Mesendoderm (in vitro differentiated cells): ENCODE results near the gene GBA2.
A peak's percentile ranks its signal among the peaks of the same experiment; 100 is the strongest.

Experiments used
- DNase-seq: peaks from one replicate; pipeline ENCODE4 v3.0.0; 2013
- H2AK5ac ChIP-seq: 2 replicates; pipeline ENCODE4 v1.6.1; 2013; ENCODE audit warnings: low read length, inconsistent platforms
- H2BK120ac ChIP-seq: 2 replicates; pipeline ENCODE4 v1.6.1; 2013; ENCODE audit warnings: low read depth, mild to moderate bottlenecking, low read length, moderate library complexity, mixed read lengths
- H2BK15ac ChIP-seq: replicated peaks from 2 replicates; pipeline ENCODE4 v1.6.1; 2013; ENCODE audit warnings: low read depth, mild to moderate bottlenecking, moderate library complexity
- H2BK5ac ChIP-seq: 2 replicates; pipeline ENCODE4 v1.6.1; 2013; ENCODE audit warnings: low read length, inconsistent platforms
- H3K18ac ChIP-seq: 2 replicates; pipeline ENCODE4 v1.6.1; 2013; ENCODE audit warnings: mild to moderate bottlenecking, low read length, mixed read lengths
- H3K23ac ChIP-seq: one replicate; pipeline ENCODE4 v1.6.1; 2013; ENCODE audit warnings: low read length
- H3K27ac ChIP-seq: 2 replicates; pipeline ENCODE4 v1.5.1; 2013; ENCODE audit warnings: low read depth, mild to moderate bottlenecking, inconsistent platforms, low read length, moderate library complexity
- H3K27me3 ChIP-seq: 2 replicates; pipeline ENCODE4 v1.6.1; 2013; ENCODE audit warnings: low read length, control low read depth, mild to moderate bottlenecking, inconsistent platforms; ENCODE audit not compliant: insufficient read depth, poor library complexity
- H3K36me3 ChIP-seq: 2 replicates; pipeline ENCODE4 v1.6.1; 2013; ENCODE audit warnings: low read length, inconsistent platforms; ENCODE audit not compliant: control insufficient read depth, insufficient read depth
- H3K4ac ChIP-seq: one replicate; pipeline ENCODE4 v1.6.1; 2013; ENCODE audit warnings: low read depth, mild to moderate bottlenecking, low read length, moderate library complexity
- H3K4me1 ChIP-seq: 2 replicates; pipeline ENCODE4 v1.6.1; 2013; ENCODE audit warnings: low read depth, low read length, inconsistent platforms; ENCODE audit not compliant: control insufficient read depth
- H3K4me2 ChIP-seq: 2 replicates; pipeline ENCODE4 v1.6.1; 2013; ENCODE audit warnings: low read length
- H3K4me3 ChIP-seq: 2 replicates; pipeline ENCODE4 v1.5.1; 2013; ENCODE audit warnings: mild to moderate bottlenecking, low read length
- H3K56ac ChIP-seq: one replicate; pipeline ENCODE4 v1.6.1; 2013; ENCODE audit warnings: low read length
- H3K79me1 ChIP-seq: 2 replicates; pipeline ENCODE4 v1.6.1; 2013; ENCODE audit warnings: low read length, inconsistent platforms
- H3K79me2 ChIP-seq: 2 replicates; pipeline ENCODE4 v1.6.1; 2013; ENCODE audit warnings: mild to moderate bottlenecking, low read length; ENCODE audit not compliant: control insufficient read depth, insufficient read depth
- H3K9ac ChIP-seq: 2 replicates; pipeline ENCODE4 v1.6.1; 2013; ENCODE audit warnings: low read length, inconsistent platforms
- H4K5ac ChIP-seq: one replicate; pipeline ENCODE4 v1.6.1; 2013; ENCODE audit warnings: low read length
- H4K8ac ChIP-seq: one replicate; pipeline ENCODE4 v1.6.1; 2013; ENCODE audit warnings: low read depth, mild to moderate bottlenecking, control low read depth, low read length, moderate library complexity
- WGBS: extraction: QIAGEN DNeasy Blood & Tissue Kit; methylation state at CpG from one replicate; pipeline ENCODE4 v1.1.7; 2013; ENCODE audit warnings: low lambda C conversion rate, missing lambda C conversion rate; ENCODE audit not compliant: insufficient coverage; ENCODE audit errors: extremely low coverage; 5-methylcytosine and 5-hydroxymethylcytosine counted together

GBA2 gene

DNA sequence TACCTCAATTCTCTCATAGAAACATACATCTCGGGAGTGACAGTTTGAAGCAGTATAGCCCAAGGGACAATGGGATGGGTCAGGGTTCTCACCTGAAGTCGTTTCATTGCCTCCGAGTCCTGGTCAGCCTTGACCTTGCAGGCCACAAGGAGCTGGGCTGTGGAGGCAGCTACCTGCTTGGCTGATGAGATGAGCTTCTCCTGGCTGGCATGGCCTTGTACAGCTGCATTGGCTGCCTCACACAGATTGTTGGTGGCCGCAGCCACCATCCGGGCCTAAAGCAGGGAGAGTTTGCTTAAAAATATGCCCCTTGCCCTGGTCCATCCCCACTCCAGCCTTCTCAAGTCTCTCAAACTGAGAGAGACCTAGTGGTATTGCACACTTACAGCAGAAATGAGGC lies 50.8 kb downstream of the GBA2 start:
- H3K27ac ChIP-seq, result no peak overlapping the region
- H3K4me2 ChIP-seq, result no peak overlapping the region
- no peak overlapping the region for H3K9ac ChIP-seq
- H3K36me3 ChIP-seq, result peaks cover 36% of the 10 kb centered on the region
- H2BK15ac ChIP-seq, result no peak overlapping the region
- no peak overlapping the region for H3K56ac ChIP-seq
- no CpG with 5 or more reads among the region's 5 CpGs for WGBS
- no peak overlapping the region for H3K18ac ChIP-seq
- no peaks in the 10 kb centered on the region for H3K79me2 ChIP-seq
- H2AK5ac ChIP-seq, result no peak overlapping the region
- no peaks in the 10 kb centered on the region for H3K79me1 ChIP-seq
- no peak overlapping the region for H3K4me3 ChIP-seq
- no peaks in the 10 kb centered on the region for H3K4me1 ChIP-seq
- no peak overlapping the region for H3K4ac ChIP-seq
- no peaks in the 10 kb centered on the region for H3K27me3 ChIP-seq
- H2BK5ac ChIP-seq, result no peak overlapping the region
- no peak overlapping the region for H2BK120ac ChIP-seq
- no peak overlapping the region for H4K8ac ChIP-seq
- H4K5ac ChIP-seq, result no peak overlapping the region
- no peak overlapping the region for H3K23ac ChIP-seq
- no peak for DNase-seq

DNA sequence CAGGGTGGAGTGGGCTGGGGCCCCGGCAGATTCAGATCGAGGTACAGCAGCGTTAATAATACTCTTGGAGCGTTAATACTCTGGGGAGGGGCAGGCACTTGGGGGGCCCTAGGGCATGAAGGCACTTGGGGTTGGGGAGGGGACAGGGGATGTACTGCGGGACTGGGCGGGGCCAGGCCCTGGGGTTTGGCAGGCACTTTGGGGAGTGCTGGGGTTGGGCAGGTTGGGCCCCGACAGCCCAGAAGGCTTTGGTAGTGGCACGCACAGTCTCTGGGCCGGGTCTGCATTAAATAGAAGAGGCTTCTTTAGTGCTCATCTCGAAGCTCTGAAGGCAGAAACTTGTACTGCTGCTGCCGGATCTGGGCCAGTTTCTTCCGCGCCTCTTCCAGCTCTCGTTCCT lies 51.5 kb downstream of the GBA2 start:
- H3K79me2 ChIP-seq, result no peaks in the 10 kb centered on the region
- H3K4me3 ChIP-seq, result no peak overlapping the region
- no peak overlapping the region for H2BK120ac ChIP-seq
- no peak overlapping the region for H3K18ac ChIP-seq
- no peak for DNase-seq
- no peak overlapping the region for H3K4ac ChIP-seq
- no peak overlapping the region for H3K4me2 ChIP-seq
- no peak overlapping the region for H4K8ac ChIP-seq
- H3K4me1 ChIP-seq, result no peaks in the 10 kb centered on the region
- H3K23ac ChIP-seq, result no peak overlapping the region
- peaks cover 31% of the 10 kb centered on the region for H3K36me3 ChIP-seq
- H2BK15ac ChIP-seq, result no peak overlapping the region
- H2BK5ac ChIP-seq, result no peak overlapping the region
- no peaks in the 10 kb centered on the region for H3K27me3 ChIP-seq
- WGBS, result no CpG with 5 or more reads among the region's 14 CpGs
- no peak overlapping the region for H2AK5ac ChIP-seq
- no peak overlapping the region for H3K9ac ChIP-seq
- H3K79me1 ChIP-seq, result no peaks in the 10 kb centered on the region
- H3K27ac ChIP-seq, result no peak overlapping the region
- H3K56ac ChIP-seq, result no peak overlapping the region
- H4K5ac ChIP-seq, result no peak overlapping the region

DNA sequence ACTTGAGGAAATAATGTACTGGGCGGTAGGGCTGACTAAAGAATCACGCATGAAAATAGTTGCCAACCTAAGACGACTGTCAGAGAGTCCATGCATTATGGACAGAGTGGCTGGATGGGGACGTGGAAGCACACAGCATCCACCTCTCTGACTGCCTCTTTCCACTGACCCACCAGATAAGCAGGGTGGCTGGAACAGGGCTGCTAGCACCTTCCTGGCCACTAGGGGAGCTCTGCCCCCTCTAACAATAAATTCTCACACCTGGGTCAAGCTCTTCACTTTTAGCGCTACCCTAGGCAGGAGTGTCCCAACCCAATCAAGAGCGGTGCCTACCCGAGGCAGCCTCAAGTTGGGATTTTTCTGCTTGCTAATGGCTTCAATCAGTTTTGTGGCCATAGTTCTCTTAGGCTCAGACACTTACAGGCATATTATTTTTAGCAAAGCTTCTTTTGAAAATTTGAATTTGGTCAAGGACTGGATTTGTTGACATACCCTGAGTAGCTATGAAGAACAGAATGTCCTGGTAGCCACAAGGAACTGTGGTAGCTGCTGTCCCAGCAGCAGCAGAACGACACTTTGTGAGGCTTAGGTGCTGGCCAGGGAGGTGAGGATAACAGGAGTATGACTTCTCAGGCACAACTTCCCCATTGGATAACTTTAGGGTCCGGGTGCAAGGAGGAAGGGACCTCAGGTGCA lies 52.4 kb downstream of the GBA2 start:
- DNase-seq, result peak; percentile 72
- WGBS, result no CpG with 5 or more reads among the region's 9 CpGs
- H3K79me2 ChIP-seq, result no peaks in the 10 kb centered on the region
- H3K36me3 ChIP-seq, result peaks cover 27% of the 10 kb centered on the region
- no peak overlapping the region for H3K4ac ChIP-seq
- H3K56ac ChIP-seq, result no peak overlapping the region
- no peak overlapping the region for H2AK5ac ChIP-seq
- H3K27me3 ChIP-seq, result no peaks in the 10 kb centered on the region
- H3K79me1 ChIP-seq, result no peaks in the 10 kb centered on the region
- no peak overlapping the region for H3K27ac ChIP-seq
- no peak overlapping the region for H2BK5ac ChIP-seq
- no peak overlapping the region for H2BK120ac ChIP-seq
- no peak overlapping the region for H3K23ac ChIP-seq
- H3K9ac ChIP-seq, result no peak overlapping the region
- H3K4me1 ChIP-seq, result no peaks in the 10 kb centered on the region
- no peak overlapping the region for H3K4me2 ChIP-seq
- H4K8ac ChIP-seq, result no peak overlapping the region
- H3K18ac ChIP-seq, result no peak overlapping the region
- no peak overlapping the region for H4K5ac ChIP-seq
- H3K4me3 ChIP-seq, result no peak overlapping the region
- no peak overlapping the region for H2BK15ac ChIP-seq

DNA sequence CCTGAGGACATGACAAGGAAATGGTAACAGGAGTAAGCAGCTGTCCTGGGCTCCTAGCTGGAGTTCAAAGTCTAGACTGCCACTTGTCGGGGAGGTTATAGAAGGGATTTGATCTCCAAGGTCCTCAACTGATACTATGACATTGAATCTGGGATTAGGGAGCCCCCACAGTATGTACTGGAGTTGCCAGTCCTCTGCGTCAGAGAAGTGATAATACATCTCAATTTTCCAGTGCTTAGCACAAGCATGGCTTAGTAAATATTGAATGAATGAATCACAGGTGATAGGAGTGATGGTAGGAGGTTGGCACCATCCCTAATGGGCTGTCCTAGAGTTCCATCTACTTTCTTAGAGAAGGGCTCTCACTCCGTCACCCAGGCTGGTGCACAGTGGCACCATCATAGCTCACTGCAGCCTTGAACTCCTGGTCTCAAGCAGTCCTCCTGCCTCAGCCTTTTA lies 53.1 kb downstream of the GBA2 start:
- Histone ChIP-seq H3K36me3 (peaks cover 24% of the 10 kb centered on the region), H3K79me2 (no peaks in the 10 kb centered on the region), H3K79me1 (no peaks in the 10 kb centered on the region)

DNA sequence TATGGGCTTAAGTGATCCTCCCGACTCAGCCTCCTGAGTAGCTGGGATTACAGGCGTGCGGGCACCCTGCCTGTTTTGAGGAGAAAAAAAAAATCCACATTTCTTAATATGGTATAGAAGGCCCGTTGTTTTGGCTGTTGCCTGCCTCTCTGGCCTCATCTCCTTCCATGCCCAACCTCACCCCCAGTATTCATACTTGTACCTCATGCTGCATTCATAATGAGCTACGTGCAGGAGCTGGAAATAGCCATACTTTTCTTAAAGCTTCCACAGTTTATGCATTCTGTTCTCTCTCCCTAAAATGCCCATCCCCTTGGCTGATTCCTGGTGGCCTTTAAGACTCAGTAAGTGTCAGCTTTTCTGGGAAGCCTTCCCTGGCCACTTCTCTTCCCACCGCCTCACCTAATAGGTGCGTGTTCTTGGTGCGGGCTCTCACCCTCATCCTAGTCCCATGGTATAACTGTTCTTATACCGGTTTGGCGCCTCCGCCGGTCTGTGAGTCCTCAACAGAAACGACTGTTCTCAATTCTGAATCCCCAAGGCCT lies 57.2 kb downstream of the GBA2 start:
- no peak overlapping the region for H3K4me2 ChIP-seq
- H3K18ac ChIP-seq, result no peak overlapping the region
- H3K9ac ChIP-seq, result no peak overlapping the region
- H4K5ac ChIP-seq, result no peak overlapping the region
- no peak overlapping the region for H4K8ac ChIP-seq
- DNase-seq, result peak; percentile 55
- H3K4me3 ChIP-seq, result no peak overlapping the region
- H3K4ac ChIP-seq, result no peak overlapping the region
- H2BK120ac ChIP-seq, result no peak overlapping the region
- peaks cover 22% of the 10 kb centered on the region for H3K79me1 ChIP-seq
- no peak overlapping the region for H2AK5ac ChIP-seq
- no peak overlapping the region for H2BK5ac ChIP-seq
- H3K27me3 ChIP-seq, result no peaks in the 10 kb centered on the region
- WGBS, result no CpG with 5 or more reads among the region's 13 CpGs
- H3K79me2 ChIP-seq, result peaks cover 23% of the 10 kb centered on the region
- no peak overlapping the region for H3K27ac ChIP-seq
- peaks cover 3% of the 10 kb centered on the region for H3K36me3 ChIP-seq
- peak overlapping the region; percentile 93 for H3K56ac ChIP-seq
- H2BK15ac ChIP-seq, result no peak overlapping the region
- peaks cover 10% of the 10 kb centered on the region for H3K4me1 ChIP-seq
- H3K23ac ChIP-seq, result no peak overlapping the region

More for the DNA sequence above, 53.1 kb downstream of the GBA2 start:
- Histone ChIP-seq H2BK5ac (no peak overlapping the region), H3K4me3 (no peak overlapping the region), H3K4ac (no peak overlapping the region), H3K27ac (no peak overlapping the region), H3K27me3 (no peaks in the 10 kb centered on the region), H3K23ac (no peak overlapping the region), H2BK15ac (no peak overlapping the region), H2BK120ac (no peak overlapping the region), H3K4me1 (no peaks in the 10 kb centered on the region), H2AK5ac (no peak overlapping the region), H3K18ac (no peak overlapping the region), H3K56ac (no peak overlapping the region), H4K8ac (no peak overlapping the region), H3K9ac (no peak overlapping the region), H3K4me2 (no peak overlapping the region), H4K5ac (no peak overlapping the region)
- WGBS, result no CpG with 5 or more reads among the region's 3 CpGs
- no peak for DNase-seq

DNA sequence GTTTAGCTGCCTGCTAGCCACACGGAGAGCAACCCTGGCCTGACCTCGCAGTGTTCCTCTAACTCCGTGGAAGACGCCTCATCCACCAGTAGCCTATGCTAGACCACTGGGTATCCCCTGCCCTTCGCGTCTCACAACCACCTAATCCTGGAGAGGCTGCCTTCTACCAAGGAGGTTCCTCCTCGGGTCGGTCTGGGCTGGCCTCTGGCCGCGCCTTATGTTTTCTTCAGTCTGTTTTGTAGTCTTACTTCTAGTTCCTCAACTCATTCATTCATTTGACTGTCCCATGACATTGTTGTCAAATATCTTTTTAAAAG lies 57.7 kb downstream of the GBA2 start:
- peak overlapping the region; percentile 85 for H3K9ac ChIP-seq
- peak overlapping the region; percentile 95 for H3K27ac ChIP-seq
- peak overlapping the region; percentile 41 for H3K4me3 ChIP-seq
- H4K8ac ChIP-seq, result no peak overlapping the region
- H3K79me1 ChIP-seq, result peaks cover 26% of the 10 kb centered on the region
- H3K4me2 ChIP-seq, result peak overlapping the region; percentile 79
- no peaks in the 10 kb centered on the region for H3K27me3 ChIP-seq
- no peak overlapping the region for H3K18ac ChIP-seq
- no peak overlapping the region for H3K23ac ChIP-seq
- H3K56ac ChIP-seq, result peak overlapping the region; percentile 93
- H2BK120ac ChIP-seq, result no peak overlapping the region
- no peak overlapping the region for H2BK15ac ChIP-seq
- H3K36me3 ChIP-seq, result peaks cover 1% of the 10 kb centered on the region
- no peak overlapping the region for H2AK5ac ChIP-seq
- no CpG with 5 or more reads among the region's 10 CpGs for WGBS
- H3K4ac ChIP-seq, result no peak overlapping the region
- H3K4me1 ChIP-seq, result peaks cover 10% of the 10 kb centered on the region
- H4K5ac ChIP-seq, result no peak overlapping the region
- peaks cover 23% of the 10 kb centered on the region for H3K79me2 ChIP-seq
- peak; percentile 72 for DNase-seq
- H2BK5ac ChIP-seq, result peak overlapping the region; percentile 54
